Transverse colon (tissue), 4 donors: ENCODE results near the gene TAOK3.

Experiments used
- EP300 ChIP-seq: sonication (generic); formaldehyde crosslinking; IDR thresholded peaks from one replicate; pipeline ENCODE4 v1.6.1; 2017; ENCODE audit warnings: antibody characterized with exemption, low read depth
- POLR2A ChIP-seq: fragments of 450-650 bp; IDR thresholded peaks from one replicate; pipeline ENCODE4 v1.6.1; 2016; ENCODE audit warnings: antibody characterized with exemption, mild to moderate bottlenecking, moderate library complexity
- POLR2AphosphoS5 ChIP-seq, 3 donors: sonication (generic); formaldehyde crosslinking; IDR thresholded peaks; one replicate each; pipeline ENCODE4 v1.6.1; 2016; ENCODE audit warnings: antibody characterized with exemption in 3 of 3
- TF ChIP-seq, protein P1 (sequence below), 5 experiments: fragments of 200-600 bp in 3 of 5; fragments of 450-650 bp in 2 of 5; sonication (generic) in 3 of 5; IDR thresholded peaks; 1 replicate in 2 of 5; 2 replicates in 3 of 5; pipeline ENCODE4 v1.5.1; 2016 to 2017; ENCODE audit warnings: antibody characterized with exemption in 5 of 5, inconsistent platforms in 3 of 5, mild to moderate bottlenecking in 2 of 5, moderate library complexity in 1 of 5

DNA sequence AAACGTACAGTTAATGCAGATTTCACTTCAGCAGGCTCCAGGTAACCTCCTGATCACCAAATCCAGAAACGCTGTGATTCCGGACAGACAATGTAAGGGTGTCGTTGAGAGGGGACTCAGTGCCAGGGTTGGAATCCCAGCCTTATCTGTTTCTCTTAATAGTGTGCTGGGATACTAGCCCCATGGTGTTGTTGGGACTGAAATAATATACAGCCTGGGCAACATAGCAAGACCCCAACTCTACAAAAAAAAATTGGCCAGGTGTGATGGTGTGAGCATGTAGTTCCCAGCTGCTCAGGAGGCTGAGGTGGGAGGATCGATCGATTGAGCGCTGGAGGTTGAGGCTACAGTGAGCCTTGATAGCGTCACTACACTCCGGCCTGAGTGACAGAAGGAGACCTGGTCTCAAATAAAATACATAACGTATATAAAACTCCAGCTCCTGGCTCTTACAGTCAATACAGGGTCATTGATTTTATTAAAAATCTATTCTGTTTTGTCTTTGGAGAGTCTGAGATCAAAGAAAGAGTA is 235.5 kb downstream of the TAOK3 start:
- no peak for TF ChIP-seq POLR2A
- TF ChIP-seq, protein P1, sequence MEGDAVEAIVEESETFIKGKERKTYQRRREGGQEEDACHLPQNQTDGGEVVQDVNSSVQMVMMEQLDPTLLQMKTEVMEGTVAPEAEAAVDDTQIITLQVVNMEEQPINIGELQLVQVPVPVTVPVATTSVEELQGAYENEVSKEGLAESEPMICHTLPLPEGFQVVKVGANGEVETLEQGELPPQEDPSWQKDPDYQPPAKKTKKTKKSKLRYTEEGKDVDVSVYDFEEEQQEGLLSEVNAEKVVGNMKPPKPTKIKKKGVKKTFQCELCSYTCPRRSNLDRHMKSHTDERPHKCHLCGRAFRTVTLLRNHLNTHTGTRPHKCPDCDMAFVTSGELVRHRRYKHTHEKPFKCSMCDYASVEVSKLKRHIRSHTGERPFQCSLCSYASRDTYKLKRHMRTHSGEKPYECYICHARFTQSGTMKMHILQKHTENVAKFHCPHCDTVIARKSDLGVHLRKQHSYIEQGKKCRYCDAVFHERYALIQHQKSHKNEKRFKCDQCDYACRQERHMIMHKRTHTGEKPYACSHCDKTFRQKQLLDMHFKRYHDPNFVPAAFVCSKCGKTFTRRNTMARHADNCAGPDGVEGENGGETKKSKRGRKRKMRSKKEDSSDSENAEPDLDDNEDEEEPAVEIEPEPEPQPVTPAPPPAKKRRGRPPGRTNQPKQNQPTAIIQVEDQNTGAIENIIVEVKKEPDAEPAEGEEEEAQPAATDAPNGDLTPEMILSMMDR (IDR thresholded peaks at IDR 0.05) = no peak
- TF ChIP-seq POLR2AphosphoS5 (IDR thresholded peaks at IDR 0.05) = no peak
- no peak for TF ChIP-seq EP300
